SK-N-SH (cell line): Measurements from ENCODE around the gene SEPTIN2. TPM values are rescaled to one million over a fixed set of nuclear protein-coding genes. Genes with fewer than 3 reads are reported as not detected.

ENCODE experiments used
- CTCF ChIA-PET: fragments of 300-600, 350-600 bp; formaldehyde crosslinking; extraction: SDS; loops from one replicate; lab custom pipeline; 2021; lab: Yijun Ruan, JAX
- POLR2A ChIA-PET: fragments of 350-600 bp; sonication (Branson Sonifier 250); formaldehyde crosslinking; extraction: SDS; loops from one replicate; lab custom pipeline; 2020; ENCODE audit warnings: antibody characterized with exemption, inconsistent platforms; lab: Yijun Ruan, JAX
- DNase-seq: peaks from one replicate; pipeline ENCODE4 v3.0.0; 2012
- H2AFZ ChIP-seq: fragments of 200-600 bp; sonication (generic); 2 replicates; pipeline ENCODE4 v1.8.1; 2016; ENCODE audit warnings: antibody characterized with exemption, mild to moderate bottlenecking, low read depth
- H3F3A ChIP-seq: fragments of 200-600 bp; sonication (generic); replicated peaks from 2 replicates; pipeline ENCODE3; 2016; ENCODE audit warnings: antibody characterized with exemption, mild to moderate bottlenecking; ENCODE audit not compliant: insufficient read depth
- H3K27ac ChIP-seq, 2 experiments: fragments of 200-500 bp in 1 of 2; fragments of 200-600 bp in 1 of 2; sonication (Bioruptor generic) in 1 of 2; sonication (generic), shearing (Covaris generic) in 1 of 2; 2 replicates each; pipeline versions ENCODE4 v1.5.1 to v1.6.1; 2014 to 2016; ENCODE audit warnings: low read depth in 2 of 2, inconsistent platforms in 1 of 2, low read length in 1 of 2, mild to moderate bottlenecking in 1 of 2, mixed read lengths in 1 of 2
- H3K27me3 ChIP-seq: fragments of 200-600 bp; sonication (generic), shearing (Covaris generic); 2 replicates; pipeline ENCODE4 v1.6.1; 2016; ENCODE audit warnings: mixed run types; ENCODE audit not compliant: insufficient read depth
- H3K36me3 ChIP-seq, 2 experiments: fragments of 200-500 bp in 1 of 2; fragments of 200-600 bp in 1 of 2; sonication (Bioruptor generic) in 1 of 2; sonication (generic) in 1 of 2; replicated peaks in 1 of 2; 2 replicates each; pipeline versions ENCODE3 to v1.5.1; 2014 to 2016; ENCODE audit warnings: low read length in 1 of 2, mild to moderate bottlenecking in 1 of 2; ENCODE audit not compliant: insufficient read depth in 2 of 2, control insufficient read depth in 1 of 2
- H3K4me1 ChIP-seq, 2 experiments: fragments of 200-500 bp in 1 of 2; fragments of 200-600 bp in 1 of 2; sonication (Bioruptor generic) in 1 of 2; sonication (generic), shearing (Covaris generic) in 1 of 2; 2 replicates each; pipeline versions ENCODE4 v1.5.1 to v1.6.1; 2014 to 2016; ENCODE audit warnings: low read depth in 1 of 2, low read length in 1 of 2, mixed run types in 1 of 2; ENCODE audit not compliant: insufficient read depth in 2 of 2, control insufficient read depth in 1 of 2
- H3K4me2 ChIP-seq: fragments of 200-600 bp; sonication (generic), shearing (Covaris generic); 2 replicates; pipeline ENCODE4 v1.6.1; 2017; ENCODE audit warnings: mixed run types
- H3K4me3 ChIP-seq, 2 experiments: fragments of 200-500 bp in 1 of 2; fragments of 200-600 bp in 1 of 2; sonication (Bioruptor generic) in 1 of 2; sonication (generic), shearing (Covaris generic) in 1 of 2; 2 replicates each; pipeline versions ENCODE4 v1.5.1 to v1.8.1; 2014 to 2016; ENCODE audit warnings: low read depth in 2 of 2, inconsistent platforms in 1 of 2, low read length in 1 of 2, mild to moderate bottlenecking in 1 of 2, mixed read lengths in 1 of 2, moderate library complexity in 1 of 2
- H3K79me2 ChIP-seq: fragments of 200-600 bp; sonication (generic); 2 replicates; pipeline ENCODE4 v1.8.1; 2017; ENCODE audit warnings: mild to moderate bottlenecking; ENCODE audit not compliant: insufficient read depth
- H3K9ac ChIP-seq: fragments of 200-600 bp; sonication (generic); 2 replicates; pipeline ENCODE4 v1.6.1; 2017; ENCODE audit warnings: mixed run types
- H3K9me2 ChIP-seq: fragments of 200-600 bp; sonication (generic); 2 replicates; pipeline ENCODE4 v1.6.1; 2017; ENCODE audit warnings: mixed run types
- H3K9me3 ChIP-seq: fragments of 200-600 bp; sonication (generic); 2 replicates; pipeline ENCODE4 v1.6.1; 2017; ENCODE audit warnings: mixed run types, mild to moderate bottlenecking, moderate library complexity
- H4K20me1 ChIP-seq: fragments of 200-600 bp; sonication (generic); 2 replicates; pipeline ENCODE4 v1.6.1; 2017; ENCODE audit warnings: mild to moderate bottlenecking, mixed run types; ENCODE audit not compliant: insufficient read depth
- CHD2 ChIP-seq: fragments of 150-350 bp; IDR thresholded peaks from 2 replicates; pipeline ENCODE4 v1.6.1; 2018; ENCODE audit warnings: low read length; ENCODE audit not compliant: partially characterized antibody
- ELF1 ChIP-seq: IDR thresholded peaks from 2 replicates; pipeline ENCODE4 v1.4.0; 2012
- EP300 ChIP-seq, 2 experiments: IDR thresholded peaks; 2 replicates each; pipeline versions ENCODE4 v1.4.0 to v1.6.1; 2012; ENCODE audit warnings: borderline replicate concordance in 1 of 2, low read depth in 1 of 2, low read length in 1 of 2
- FOSL2 ChIP-seq: IDR thresholded peaks from 2 replicates; pipeline ENCODE4 v1.4.0; 2012; ENCODE audit warnings: low read depth, mild to moderate bottlenecking, moderate library complexity, borderline replicate concordance
- FOXJ3 ChIP-seq: sonication (generic); formaldehyde crosslinking; IDR thresholded peaks from 2 replicates; pipeline ENCODE4 v1.5.1; 2020; ENCODE audit warnings: mild to moderate bottlenecking, missing genetic modification reagents
- GABPA ChIP-seq: IDR thresholded peaks from 2 replicates; pipeline ENCODE4 v1.4.0; 2012; ENCODE audit warnings: low read depth, mild to moderate bottlenecking
- GATA2 ChIP-seq: sonication (generic); formaldehyde crosslinking; IDR thresholded peaks from 2 replicates; pipeline ENCODE4 v1.5.0; 2020; ENCODE audit warnings: mild to moderate bottlenecking, missing genetic modification reagents
- MEF2A ChIP-seq: IDR thresholded peaks from 2 replicates; pipeline ENCODE4 v1.4.0; 2012; ENCODE audit warnings: low read depth, borderline replicate concordance
- MXI1 ChIP-seq: IDR thresholded peaks from 2 replicates; pipeline ENCODE4 v1.6.1; 2012; ENCODE audit warnings: mild to moderate bottlenecking, low read depth, low read length, improper control_type of control experiment
- NFIC ChIP-seq: IDR thresholded peaks from 2 replicates; pipeline ENCODE4 v1.4.0; 2012; ENCODE audit warnings: borderline replicate concordance
- NRF1 ChIP-seq: IDR thresholded peaks from 2 replicates; pipeline ENCODE4 v1.6.1; 2012; ENCODE audit warnings: low read depth, mild to moderate bottlenecking, low read length
- POLR2AphosphoS5 ChIP-seq: IDR thresholded peaks from 2 replicates; pipeline ENCODE4 v1.6.1; 2012; ENCODE audit warnings: low read depth, low read length
- RAD21 ChIP-seq: IDR thresholded peaks from 2 replicates; pipeline ENCODE4 v1.6.1; 2012; ENCODE audit warnings: mild to moderate bottlenecking, low read length
- RCOR1 ChIP-seq: fragments of 150-350 bp; IDR thresholded peaks from 2 replicates; pipeline ENCODE4 v1.6.1; 2017; ENCODE audit warnings: antibody characterized with exemption, low read length
- RXRA ChIP-seq: IDR thresholded peaks from 2 replicates; pipeline ENCODE4 v1.4.0; 2012; ENCODE audit warnings: low read depth, mild to moderate bottlenecking, borderline replicate concordance
- SMC3 ChIP-seq: IDR thresholded peaks from 2 replicates; pipeline ENCODE4 v1.6.1; 2012; ENCODE audit warnings: low read depth, low read length, improper control_type of control experiment
- TAF1 ChIP-seq: IDR thresholded peaks from 2 replicates; pipeline ENCODE4 v1.6.1; 2012; ENCODE audit warnings: low read depth, mild to moderate bottlenecking, low read length, moderate library complexity, borderline replicate concordance
- TCF12 ChIP-seq: IDR thresholded peaks from 2 replicates; pipeline ENCODE4 v1.4.0; 2012
- YY1 ChIP-seq: IDR thresholded peaks from 2 replicates; pipeline ENCODE4 v1.4.0; 2012; ENCODE audit warnings: low read depth, mild to moderate bottlenecking
- WGBS: methylation state at CpG from one replicate; pipeline ENCODE4 v1.1.6; 2017; ENCODE audit warnings: low lambda C conversion rate; 5-methylcytosine and 5-hydroxymethylcytosine counted together
- polyA plus RNA-seq, 3 experiments: library from polyadenylated mRNA; depleted of rRNA; stranded (reverse); fragments of >200 nt; gene quantifications; 2 replicates each; pipeline ENCODE4 v1.2.3, GENCODE V29; 2012
- TF ChIP-seq, protein P1 (sequence below): IDR thresholded peaks from 2 replicates; pipeline ENCODE4 v1.4.0; 2012; ENCODE audit warnings: low read depth
- TF ChIP-seq, protein P2 (sequence below): fragments of 200-600 bp; sonication (generic); IDR thresholded peaks from 2 replicates; pipeline ENCODE4 v1.6.1; 2017; ENCODE audit warnings: antibody characterized with exemption, mild to moderate bottlenecking, moderate library complexity
- TF ChIP-seq, protein P3 (sequence below): IDR thresholded peaks from 2 replicates; pipeline ENCODE4 v1.4.0; 2012; ENCODE audit warnings: low read depth, borderline replicate concordance

Gene SEPTIN2
- polyA plus RNA-seq, 1 of the 3 experiments (the other 2 are of a cell fraction): 226 TPM

DNA sequence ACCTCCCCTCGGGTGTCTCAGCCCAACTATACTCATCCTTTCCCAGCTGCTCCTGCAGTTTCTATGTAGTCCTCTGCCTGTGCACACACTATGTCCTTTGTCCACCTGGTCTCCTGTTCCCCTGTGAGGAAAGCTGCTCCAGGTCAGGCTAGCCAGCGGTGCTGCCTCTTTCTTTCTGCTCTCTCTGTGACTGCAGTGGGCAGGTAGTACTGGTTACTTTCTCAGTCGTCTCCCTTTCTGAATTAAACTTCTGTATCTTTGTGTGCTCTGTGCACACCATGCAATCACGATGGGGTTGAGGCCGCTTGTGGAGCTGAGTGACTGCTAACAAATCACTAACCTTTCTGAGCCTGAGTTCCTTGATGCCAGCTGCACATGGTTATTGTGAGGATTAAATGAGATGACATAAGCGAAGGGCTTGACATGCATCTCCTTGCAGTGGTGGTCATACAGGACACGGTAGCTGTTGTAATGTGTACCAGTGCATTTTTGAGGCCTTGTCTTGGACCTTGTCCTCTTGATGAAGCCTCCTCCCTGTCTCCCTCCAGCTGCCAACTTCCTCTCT lies 43.8 kb downstream of the SEPTIN2 start:
- Histone ChIP-seq H3K9ac (no peak overlapping the region), H3K9me3 (no peaks in the 10 kb centered on the region), H3K4me2 (no peak overlapping the region), H3F3A (peaks cover 7% of the 10 kb centered on the region), H3K9me2 (no peaks in the 10 kb centered on the region), H4K20me1 (peaks cover 46% of the 10 kb centered on the region), H3K4me1 (peaks cover 0 to 13% of the 10 kb centered on the region in 2 experiments; a peak in 3 of 4 replicates), H3K4me3 (no peak overlapping the region), H3K79me2 (peaks cover 81% of the 10 kb centered on the region), H2AFZ (no peak overlapping the region), H3K36me3 (peaks cover 0 to 9% of the 10 kb centered on the region in 2 experiments), H3K27me3 (no peaks in the 10 kb centered on the region)
- no peak for DNase-seq
- ChIA-PET POLR2A (no interaction called here), CTCF (interaction anchor here (1.3 to 2.3 kb wide), 2 partner anchors 9 to 300 kb away, joined by 5 to 8 read pairs; no protein-coding TSS in a partner anchor)
- 92% methylated on average over 7 of the region's 7 CpGs for WGBS
- no peak for TF ChIP-seq CHD2
- TF ChIP-seq GABPA: no peak
- TF ChIP-seq MEF2A: no peak
- no peak for TF ChIP-seq NRF1
- TF ChIP-seq TAF1: no peak
- TF ChIP-seq, protein P1, sequence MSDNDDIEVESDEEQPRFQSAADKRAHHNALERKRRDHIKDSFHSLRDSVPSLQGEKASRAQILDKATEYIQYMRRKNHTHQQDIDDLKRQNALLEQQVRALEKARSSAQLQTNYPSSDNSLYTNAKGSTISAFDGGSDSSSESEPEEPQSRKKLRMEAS: no peak
- no peak for TF ChIP-seq NFIC
- TF ChIP-seq FOSL2: no peak
- TF ChIP-seq GATA2 (CRISPR knock-in tag): no peak
- TF ChIP-seq ELF1: no peak
- no peak for TF ChIP-seq POLR2AphosphoS5
- TF ChIP-seq RXRA: no peak
- TF ChIP-seq, protein P2, sequence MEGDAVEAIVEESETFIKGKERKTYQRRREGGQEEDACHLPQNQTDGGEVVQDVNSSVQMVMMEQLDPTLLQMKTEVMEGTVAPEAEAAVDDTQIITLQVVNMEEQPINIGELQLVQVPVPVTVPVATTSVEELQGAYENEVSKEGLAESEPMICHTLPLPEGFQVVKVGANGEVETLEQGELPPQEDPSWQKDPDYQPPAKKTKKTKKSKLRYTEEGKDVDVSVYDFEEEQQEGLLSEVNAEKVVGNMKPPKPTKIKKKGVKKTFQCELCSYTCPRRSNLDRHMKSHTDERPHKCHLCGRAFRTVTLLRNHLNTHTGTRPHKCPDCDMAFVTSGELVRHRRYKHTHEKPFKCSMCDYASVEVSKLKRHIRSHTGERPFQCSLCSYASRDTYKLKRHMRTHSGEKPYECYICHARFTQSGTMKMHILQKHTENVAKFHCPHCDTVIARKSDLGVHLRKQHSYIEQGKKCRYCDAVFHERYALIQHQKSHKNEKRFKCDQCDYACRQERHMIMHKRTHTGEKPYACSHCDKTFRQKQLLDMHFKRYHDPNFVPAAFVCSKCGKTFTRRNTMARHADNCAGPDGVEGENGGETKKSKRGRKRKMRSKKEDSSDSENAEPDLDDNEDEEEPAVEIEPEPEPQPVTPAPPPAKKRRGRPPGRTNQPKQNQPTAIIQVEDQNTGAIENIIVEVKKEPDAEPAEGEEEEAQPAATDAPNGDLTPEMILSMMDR: no peak
- TF ChIP-seq MXI1: no peak
- TF ChIP-seq, all 33 proteins: peak for 0
- no peak overlapping the region for H3K27ac ChIP-seq

DNA sequence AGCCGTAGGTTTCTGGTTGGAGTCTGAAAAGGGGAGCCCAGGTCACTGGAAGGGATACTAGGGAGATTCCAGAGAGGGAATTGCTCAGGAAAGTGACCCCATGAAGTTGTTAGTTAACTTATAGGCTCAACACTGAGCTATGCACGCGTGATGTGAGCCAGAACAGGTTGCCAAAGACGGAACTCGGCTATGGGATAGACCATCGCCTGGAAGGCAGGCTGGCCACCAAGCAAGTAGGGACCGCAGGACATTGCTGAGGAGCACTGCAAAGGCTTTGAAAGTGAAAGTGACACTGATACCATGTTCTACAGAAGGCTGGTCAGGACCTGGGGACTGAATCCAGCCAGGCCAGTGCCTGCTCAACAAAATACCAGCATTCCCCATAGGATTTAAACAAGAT lies 47.7 kb downstream of the SEPTIN2 start:
- H3K9me3 ChIP-seq: no peaks in the 10 kb centered on the region
- H3K27me3 ChIP-seq: no peaks in the 10 kb centered on the region
- no peaks in the 10 kb centered on the region for H3K9me2 ChIP-seq
- H3F3A ChIP-seq: no peaks in the 10 kb centered on the region
- no peak overlapping the region for H3K4me3 ChIP-seq
- H4K20me1 ChIP-seq: peaks cover 31% of the 10 kb centered on the region
- peaks cover 0 to 8% of the 10 kb centered on the region in 2 experiments; a peak in 1 of 4 replicates for H3K4me1 ChIP-seq
- H3K9ac ChIP-seq: no peak overlapping the region
- POLR2A ChIA-PET: no interaction called here
- CTCF ChIA-PET: interaction anchor here (1.0 kb wide), 1 partner anchor 11 kb away, joined by 3 read pairs; no protein-coding TSS in a partner anchor
- no peak overlapping the region for H2AFZ ChIP-seq
- no peak for DNase-seq
- no peak overlapping the region for H3K27ac ChIP-seq
- H3K79me2 ChIP-seq: peaks cover 95% of the 10 kb centered on the region
- no peak overlapping the region; the same call in 1 of the 2 replicates for H3K4me2 ChIP-seq
- 100% methylated on average over 5 of the region's 7 CpGs for WGBS
- peaks cover 3 to 6% of the 10 kb centered on the region in 2 experiments for H3K36me3 ChIP-seq
- no peak for TF ChIP-seq POLR2AphosphoS5
- no peak for TF ChIP-seq RCOR1
- TF ChIP-seq, protein P1: no peak
- no peak for TF ChIP-seq SMC3
- TF ChIP-seq GABPA: no peak
- TF ChIP-seq, protein P3, sequence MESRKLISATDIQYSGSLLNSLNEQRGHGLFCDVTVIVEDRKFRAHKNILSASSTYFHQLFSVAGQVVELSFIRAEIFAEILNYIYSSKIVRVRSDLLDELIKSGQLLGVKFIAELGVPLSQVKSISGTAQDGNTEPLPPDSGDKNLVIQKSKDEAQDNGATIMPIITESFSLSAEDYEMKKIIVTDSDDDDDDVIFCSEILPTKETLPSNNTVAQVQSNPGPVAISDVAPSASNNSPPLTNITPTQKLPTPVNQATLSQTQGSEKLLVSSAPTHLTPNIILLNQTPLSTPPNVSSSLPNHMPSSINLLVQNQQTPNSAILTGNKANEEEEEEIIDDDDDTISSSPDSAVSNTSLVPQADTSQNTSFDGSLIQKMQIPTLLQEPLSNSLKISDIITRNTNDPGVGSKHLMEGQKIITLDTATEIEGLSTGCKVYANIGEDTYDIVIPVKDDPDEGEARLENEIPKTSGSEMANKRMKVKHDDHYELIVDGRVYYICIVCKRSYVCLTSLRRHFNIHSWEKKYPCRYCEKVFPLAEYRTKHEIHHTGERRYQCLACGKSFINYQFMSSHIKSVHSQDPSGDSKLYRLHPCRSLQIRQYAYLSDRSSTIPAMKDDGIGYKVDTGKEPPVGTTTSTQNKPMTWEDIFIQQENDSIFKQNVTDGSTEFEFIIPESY: no peak
- TF ChIP-seq TCF12: no peak
- TF ChIP-seq, protein P2: no peak
- no peak for TF ChIP-seq YY1
- TF ChIP-seq RAD21: no peak
- TF ChIP-seq MXI1: no peak
- TF ChIP-seq FOXJ3 (CRISPR knock-in tag): no peak
- no peak for TF ChIP-seq EP300 (IDR thresholded peaks at IDR 0.05; ENCODE audit: borderline replicate concordance in 1 of 2, low read depth in 1 of 2, low read length in 1 of 2)
